Activated naive CD8-positive, alpha-beta T cell treated with anti-CD3 and anti-CD28 coated beads, Interleukin-2, amount 50 U/mL, for 24 hours (primary cell): ENCODE results near the gene EML6.

Experiments used
- ATAC-seq: fragments of 150-1000 bp; cut with Tn5 transposase; one replicate; pipeline ENCODE4 v1.10.0; 2021
- DNase-seq: peaks from one replicate; pipeline ENCODE4 v3.0.0; 2021
- H3K27ac Mint-ChIP-seq: one replicate; pipeline ENCODE4 v1.8.0; 2021; ENCODE audit warnings: mild to moderate bottlenecking, mixed read lengths
- H3K27me3 Mint-ChIP-seq: one replicate; pipeline ENCODE4 v1.8.0; 2021; ENCODE audit warnings: mixed read lengths
- H3K36me3 Mint-ChIP-seq: one replicate; pipeline ENCODE4 v1.8.0; 2021; ENCODE audit warnings: low read depth, mixed read lengths
- H3K4me1 Mint-ChIP-seq: one replicate; pipeline ENCODE4 v1.8.0; 2021; ENCODE audit warnings: mixed read lengths
- H3K4me3 Mint-ChIP-seq: one replicate; pipeline ENCODE4 v1.8.0; 2021; ENCODE audit warnings: mild to moderate bottlenecking, moderate library complexity, mixed read lengths
- H3K9me3 Mint-ChIP-seq: one replicate; pipeline ENCODE4 v1.8.0; 2021; ENCODE audit warnings: mixed read lengths

The EML6 gene

DNA sequence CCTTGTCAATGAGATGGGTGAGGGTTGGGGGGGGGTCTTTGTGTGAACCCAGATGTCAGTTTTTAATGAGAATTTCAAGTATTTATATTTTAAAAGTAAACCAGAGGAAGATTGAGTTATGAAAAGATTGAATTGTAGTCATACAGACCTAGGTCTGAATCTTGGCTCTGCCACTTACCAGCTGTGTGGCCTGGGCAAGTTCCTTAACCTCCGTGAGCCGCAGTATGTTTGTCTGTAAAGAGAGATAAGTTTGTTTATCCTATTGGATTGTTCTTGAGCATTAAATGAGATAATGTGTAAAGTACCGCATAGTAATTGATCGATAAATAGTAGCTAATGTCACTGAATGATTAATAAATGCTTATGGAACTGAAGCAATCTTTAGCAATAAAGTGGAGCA, 63.8 kb downstream of the EML6 start:
- ATAC-seq: no peak
- H3K4me3 Mint-ChIP-seq: no peak overlapping the region
- H3K27me3 Mint-ChIP-seq: peaks cover 2% of the 10 kb centered on the region
- no peak for DNase-seq
- H3K27ac Mint-ChIP-seq: no peak overlapping the region
- H3K4me1 Mint-ChIP-seq: no peaks in the 10 kb centered on the region
- no peaks in the 10 kb centered on the region for H3K36me3 Mint-ChIP-seq
- H3K9me3 Mint-ChIP-seq: no peaks in the 10 kb centered on the region

DNA sequence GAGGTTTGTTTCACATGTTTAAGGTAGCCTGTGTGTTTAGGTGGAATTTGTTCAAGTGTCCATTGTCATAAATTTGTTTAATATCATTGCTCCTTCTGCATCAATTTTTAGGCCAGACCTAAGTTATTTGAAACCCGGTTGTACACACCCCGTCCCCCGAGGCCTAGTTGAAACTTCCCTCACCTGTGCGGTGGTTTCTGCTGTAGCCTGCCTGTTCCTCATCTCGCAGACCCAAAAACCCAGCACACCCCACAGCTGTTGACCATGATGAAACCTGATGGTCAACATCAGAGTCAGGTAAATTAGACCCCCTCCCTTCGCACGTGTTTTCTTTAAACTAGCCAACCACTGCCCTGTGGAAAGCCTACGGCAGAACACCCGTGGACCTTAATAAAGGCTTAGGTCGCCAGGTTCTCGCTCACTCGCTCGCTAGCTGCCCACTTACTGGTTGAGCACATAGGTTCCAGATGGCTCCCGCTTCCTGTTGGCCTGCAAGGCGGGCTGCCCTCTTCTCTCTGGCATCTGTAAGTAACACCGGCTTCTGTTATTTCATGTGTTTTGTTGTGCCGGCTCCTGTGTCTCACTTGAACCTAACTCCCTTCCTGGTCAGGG, 64.4 kb downstream of the EML6 start:
- no peak for ATAC-seq
- no peaks in the 10 kb centered on the region for H3K4me1 Mint-ChIP-seq
- no peak overlapping the region for H3K4me3 Mint-ChIP-seq
- H3K36me3 Mint-ChIP-seq: no peaks in the 10 kb centered on the region
- DNase-seq: no peak
- H3K9me3 Mint-ChIP-seq: no peaks in the 10 kb centered on the region
- no peak overlapping the region for H3K27ac Mint-ChIP-seq
- H3K27me3 Mint-ChIP-seq: peaks cover 2% of the 10 kb centered on the region

DNA sequence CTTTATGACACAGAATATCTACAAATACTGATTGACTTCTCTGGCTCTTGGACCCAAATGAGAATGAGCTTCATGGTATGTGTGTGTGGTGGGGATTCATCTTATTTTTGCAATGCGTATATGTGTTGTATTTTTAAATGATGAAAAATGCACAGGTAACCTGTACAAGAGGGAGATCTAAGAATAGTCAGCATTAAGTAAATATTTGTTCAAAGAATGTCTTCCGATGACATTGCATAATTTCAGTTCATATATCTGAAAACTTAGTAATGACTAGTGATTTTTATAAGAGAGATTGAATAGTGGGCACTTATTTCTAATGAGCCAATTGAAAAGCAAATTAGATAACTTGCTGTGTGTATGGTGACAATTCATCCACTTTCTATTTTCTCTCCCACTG, 66.4 kb downstream of the EML6 start:
- H3K4me1 Mint-ChIP-seq: no peaks in the 10 kb centered on the region
- H3K4me3 Mint-ChIP-seq: no peak overlapping the region
- no peaks in the 10 kb centered on the region for H3K36me3 Mint-ChIP-seq
- H3K27ac Mint-ChIP-seq: no peak overlapping the region
- H3K9me3 Mint-ChIP-seq: no peaks in the 10 kb centered on the region
- DNase-seq: no peak
- H3K27me3 Mint-ChIP-seq: peaks cover 2% of the 10 kb centered on the region
- ATAC-seq: no peak

DNA sequence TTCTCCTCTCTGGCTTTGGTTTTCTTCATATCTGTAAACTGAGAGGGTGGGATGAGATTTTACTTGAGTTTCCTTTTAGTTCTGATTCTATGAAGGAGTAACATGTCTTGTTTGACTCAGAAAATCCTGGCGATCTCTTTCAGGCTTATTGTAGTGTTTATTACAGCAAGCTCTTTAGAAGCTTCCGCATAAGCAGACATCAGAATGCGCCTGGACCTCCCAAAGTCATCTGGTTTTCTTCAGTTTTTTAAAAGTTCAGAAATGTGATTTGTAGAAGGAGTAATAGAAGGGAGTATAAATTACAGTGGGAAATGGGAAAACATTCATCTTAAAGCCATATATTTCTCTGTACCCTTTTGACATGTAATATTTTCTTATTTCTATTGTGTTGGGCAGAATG, 68.4 kb downstream of the EML6 start:
- no peaks in the 10 kb centered on the region for H3K36me3 Mint-ChIP-seq

DNA sequence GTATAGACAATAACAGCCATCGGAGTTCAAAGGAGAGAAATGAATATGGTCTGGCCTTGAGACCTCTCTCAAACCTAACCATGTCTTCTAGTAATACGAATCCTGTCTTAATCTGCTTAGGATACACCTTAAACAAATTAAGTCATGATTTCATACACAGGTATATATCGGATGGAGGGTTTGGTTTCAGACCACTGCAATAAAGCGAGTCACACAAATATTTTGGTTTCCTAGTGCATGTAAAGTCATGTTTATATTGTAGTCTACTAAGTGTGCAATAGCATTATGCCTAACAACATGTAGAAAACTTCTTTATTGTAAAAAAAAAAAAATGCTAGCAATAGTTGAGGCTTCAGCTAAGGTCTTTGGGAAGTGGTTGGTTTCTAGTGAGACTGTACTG, 73.8 kb downstream of the EML6 start:
- no peak for DNase-seq
- H3K9me3 Mint-ChIP-seq: no peaks in the 10 kb centered on the region
- no peaks in the 10 kb centered on the region for H3K4me1 Mint-ChIP-seq
- no peak for ATAC-seq
- H3K27me3 Mint-ChIP-seq: peaks cover 3% of the 10 kb centered on the region
- no peak overlapping the region for H3K4me3 Mint-ChIP-seq
- no peak overlapping the region for H3K27ac Mint-ChIP-seq
- H3K36me3 Mint-ChIP-seq: no peaks in the 10 kb centered on the region

More for the DNA sequence above, 68.4 kb downstream of the EML6 start:
- Mint-ChIP-seq H3K4me1 (no peaks in the 10 kb centered on the region), H3K27ac (no peak overlapping the region), H3K4me3 (no peak overlapping the region), H3K27me3 (peaks cover under 1% of the 10 kb centered on the region), H3K9me3 (no peaks in the 10 kb centered on the region)
- DNase-seq (no peak), ATAC-seq (no peak)

DNA sequence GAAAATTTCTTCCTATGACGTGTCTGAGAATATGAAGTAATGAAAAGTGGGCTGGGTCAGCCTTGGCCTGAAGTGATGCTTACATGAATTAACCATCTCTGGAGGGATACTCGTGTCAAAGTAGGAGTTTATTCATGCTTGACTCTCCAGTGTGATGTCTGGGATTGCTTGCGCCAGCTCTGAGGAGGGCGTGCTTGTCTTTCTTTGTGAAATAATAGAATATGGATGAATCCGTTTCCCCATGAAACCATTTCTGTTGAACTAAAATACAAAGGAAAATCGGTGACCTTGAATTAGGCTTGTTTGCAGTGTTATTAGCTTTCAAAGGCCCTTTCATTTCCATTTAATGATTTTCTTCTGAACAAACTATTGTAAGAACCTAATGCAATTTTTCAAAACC, 77.9 kb downstream of the EML6 start:
- ATAC-seq (no peak), DNase-seq (no peak)
- Mint-ChIP-seq H3K9me3 (peaks cover 4% of the 10 kb centered on the region), H3K4me3 (no peak overlapping the region), H3K36me3 (no peaks in the 10 kb centered on the region), H3K27me3 (peaks cover 3% of the 10 kb centered on the region), H3K4me1 (no peaks in the 10 kb centered on the region), H3K27ac (no peak overlapping the region)

DNA sequence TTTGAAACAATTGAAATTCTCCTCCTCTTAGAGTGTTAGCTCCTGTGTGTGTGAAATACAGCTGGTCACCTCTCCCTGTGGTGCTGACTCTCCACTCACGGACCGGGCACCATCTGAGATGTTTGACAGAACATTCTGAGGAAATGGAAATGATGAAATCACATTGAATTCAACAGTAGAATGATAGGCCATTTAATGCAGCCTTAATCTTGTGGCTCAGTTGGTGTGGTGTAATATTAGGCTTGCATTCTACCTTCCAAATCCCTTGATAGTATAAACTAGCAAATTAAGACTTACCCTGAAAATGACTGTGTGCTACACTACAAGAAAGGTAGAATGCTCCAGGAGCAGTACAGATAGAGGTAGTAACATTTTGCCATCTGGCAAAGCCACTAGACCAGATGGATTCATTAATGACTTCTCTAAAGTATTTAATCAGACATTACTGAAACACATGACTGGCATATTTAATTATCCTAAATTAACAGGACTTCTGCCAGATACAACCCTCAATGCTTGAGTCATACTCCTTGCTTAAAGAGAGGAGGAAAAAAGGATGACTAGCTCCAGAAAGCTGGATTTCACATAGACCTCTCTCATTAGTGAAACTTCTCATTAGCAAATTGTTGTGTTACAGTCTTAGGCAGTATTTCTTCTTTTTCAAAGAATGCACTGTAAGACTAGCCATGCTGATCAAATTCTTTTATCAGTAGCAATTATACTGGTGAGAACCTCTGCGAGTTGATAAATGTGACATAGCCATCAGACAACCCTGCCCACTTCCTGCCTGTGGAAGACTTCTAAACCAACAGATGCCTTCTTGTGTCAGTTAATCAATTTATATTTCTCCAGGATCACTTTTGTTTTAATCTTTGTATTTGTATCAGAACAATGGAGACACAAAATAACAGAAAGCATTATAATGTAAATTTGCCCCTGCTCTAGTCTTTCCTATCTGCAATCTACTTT, 80.6 kb downstream of the EML6 start:
- Mint-ChIP-seq H3K27me3 (peaks cover 3% of the 10 kb centered on the region), H3K27ac (no peak overlapping the region), H3K9me3 (peaks cover 4% of the 10 kb centered on the region), H3K4me3 (no peak overlapping the region), H3K36me3 (no peaks in the 10 kb centered on the region), H3K4me1 (no peaks in the 10 kb centered on the region)
- no peak for ATAC-seq
- no peak for DNase-seq

DNA sequence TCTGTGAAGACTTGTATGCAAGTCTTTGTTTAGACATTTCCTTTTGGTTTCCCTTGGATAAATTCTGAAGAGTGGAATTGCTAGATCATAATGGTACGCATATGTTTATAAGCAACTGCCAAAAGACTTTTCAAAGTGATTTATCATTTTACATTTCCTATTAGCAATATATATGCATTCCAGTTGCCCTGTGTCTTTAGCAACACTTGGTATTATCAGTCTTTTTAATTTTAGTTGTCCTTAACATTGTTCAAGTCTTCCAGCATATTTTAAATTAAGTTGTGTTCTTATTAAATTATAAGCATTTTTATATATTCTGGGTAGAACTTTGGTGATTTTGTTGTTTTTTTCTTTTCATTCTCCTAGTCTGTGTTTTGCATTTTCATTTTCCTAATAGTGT, 81.8 kb downstream of the EML6 start:
- H3K27me3 Mint-ChIP-seq: peaks cover 5% of the 10 kb centered on the region
- no peak for DNase-seq

DNA sequence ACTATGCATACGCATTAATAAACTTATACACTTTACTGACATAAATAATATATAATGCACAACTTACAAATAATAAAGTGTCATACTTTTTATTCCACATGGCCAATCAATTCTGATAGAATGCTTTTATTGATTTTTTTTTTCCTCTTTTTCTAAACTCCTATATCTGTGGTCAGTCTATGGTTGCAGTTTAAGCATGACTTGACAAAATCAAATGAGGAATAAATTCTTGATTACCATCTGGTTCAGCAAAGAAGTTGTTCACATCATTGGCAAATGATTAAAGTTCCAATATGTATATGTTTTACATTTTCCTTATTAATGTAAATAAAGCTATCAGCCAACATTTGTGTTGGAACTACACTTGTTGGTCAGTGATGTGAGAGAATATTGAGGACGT, 83.5 kb downstream of the EML6 start:
- DNase-seq (no peak), ATAC-seq (no peak)
- Mint-ChIP-seq H3K9me3 (peaks cover 4% of the 10 kb centered on the region), H3K4me1 (no peaks in the 10 kb centered on the region), H3K36me3 (no peaks in the 10 kb centered on the region), H3K4me3 (no peak overlapping the region), H3K27me3 (peaks cover 5% of the 10 kb centered on the region), H3K27ac (no peak overlapping the region)

More for the DNA sequence above, 81.8 kb downstream of the EML6 start:
- Mint-ChIP-seq H3K36me3 (no peaks in the 10 kb centered on the region), H3K4me3 (no peak overlapping the region), H3K9me3 (peaks cover 4% of the 10 kb centered on the region), H3K4me1 (no peaks in the 10 kb centered on the region), H3K27ac (no peak overlapping the region)
- no peak for ATAC-seq

DNA sequence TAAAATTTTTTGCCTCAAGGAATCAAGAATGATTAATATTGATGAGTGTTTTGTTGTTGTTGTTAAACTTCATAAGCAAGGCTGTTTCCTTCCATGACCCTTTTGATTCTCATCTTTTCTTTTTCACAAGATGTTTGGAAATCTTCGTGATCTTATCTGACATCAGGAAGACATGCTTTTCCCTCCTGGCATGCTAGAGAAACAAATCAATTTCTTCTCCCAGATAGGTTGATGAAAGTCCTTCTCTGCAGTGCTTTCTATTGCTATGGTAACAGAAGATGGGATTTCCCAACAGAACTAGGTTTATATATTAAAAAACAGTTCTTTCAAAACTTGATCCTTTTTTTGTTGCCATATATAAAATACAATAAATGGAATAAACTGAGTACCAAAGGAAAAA, 85.2 kb downstream of the EML6 start:
- no peaks in the 10 kb centered on the region for H3K36me3 Mint-ChIP-seq
- peaks cover 4% of the 10 kb centered on the region for H3K9me3 Mint-ChIP-seq
- no peaks in the 10 kb centered on the region for H3K4me1 Mint-ChIP-seq
- H3K4me3 Mint-ChIP-seq: no peak overlapping the region
- DNase-seq: no peak
- peaks cover 5% of the 10 kb centered on the region for H3K27me3 Mint-ChIP-seq
- ATAC-seq: no peak
- no peak overlapping the region for H3K27ac Mint-ChIP-seq

DNA sequence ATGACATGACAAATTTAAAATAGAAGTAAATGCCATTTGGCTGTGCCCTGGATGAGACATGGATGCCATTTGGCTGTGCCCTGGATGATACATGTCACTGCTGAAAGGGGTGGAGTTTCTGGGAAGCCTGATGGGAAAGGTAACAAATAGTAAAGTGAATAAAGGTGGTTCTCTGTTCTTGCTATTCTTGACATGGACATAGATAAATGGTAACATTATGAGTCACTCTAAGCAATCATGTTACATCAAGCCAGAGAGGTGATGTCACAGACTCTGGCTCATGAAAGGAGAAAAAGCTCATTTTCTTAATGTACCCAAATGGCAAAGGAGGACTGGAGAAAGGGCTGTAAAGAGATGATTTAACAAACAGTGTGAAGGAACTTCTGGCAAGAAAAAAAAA, 86.4 kb downstream of the EML6 start:
- Mint-ChIP-seq H3K27me3 (peaks cover 5% of the 10 kb centered on the region), H3K36me3 (no peaks in the 10 kb centered on the region), H3K4me1 (no peaks in the 10 kb centered on the region), H3K27ac (no peak overlapping the region), H3K4me3 (no peak overlapping the region), H3K9me3 (peaks cover 4% of the 10 kb centered on the region)
- no peak for ATAC-seq
- DNase-seq: no peak

DNA sequence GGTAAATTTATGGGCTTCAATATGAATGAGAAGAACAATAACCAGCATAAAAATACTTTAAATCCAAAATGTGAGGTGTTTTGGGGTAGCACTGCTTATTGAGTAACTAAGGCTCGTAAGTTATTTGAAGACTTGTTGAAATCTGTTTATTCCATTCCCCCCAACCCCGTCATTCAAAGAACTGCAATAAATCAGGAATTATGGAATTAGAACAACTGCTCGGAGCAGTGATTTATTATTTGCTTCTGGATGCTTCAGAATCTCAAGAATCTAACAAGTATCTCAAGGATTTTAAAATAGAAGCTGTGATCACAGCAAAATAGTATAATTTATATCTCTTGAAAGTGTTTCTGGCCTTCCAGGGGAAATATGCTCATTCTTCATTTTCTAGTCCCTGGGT, 86.8 kb downstream of the EML6 start:
- Mint-ChIP-seq H3K4me1 (no peaks in the 10 kb centered on the region), H3K27me3 (peaks cover 5% of the 10 kb centered on the region), H3K4me3 (no peak overlapping the region), H3K36me3 (no peaks in the 10 kb centered on the region), H3K9me3 (peaks cover 4% of the 10 kb centered on the region), H3K27ac (no peak overlapping the region)
- no peak for DNase-seq
- no peak for ATAC-seq

DNA sequence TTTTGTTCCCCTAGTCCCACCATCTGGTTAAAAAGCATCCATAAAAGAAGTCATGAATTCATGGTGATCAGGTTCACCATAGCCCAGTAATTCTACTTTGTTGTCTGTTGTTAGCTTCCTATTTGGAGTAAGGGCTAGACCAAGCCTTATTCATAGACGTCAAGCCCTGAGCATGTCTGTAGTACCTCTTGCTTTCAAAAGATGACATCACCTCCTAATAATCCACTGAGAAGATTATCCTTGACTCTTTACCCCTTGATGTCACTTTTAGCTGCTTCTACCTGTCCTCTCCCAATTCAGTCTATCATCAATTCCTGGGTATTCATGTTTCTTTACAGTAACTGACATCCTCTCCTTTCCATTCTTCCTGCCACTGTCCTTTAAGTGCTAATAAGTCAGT, 90.1 kb downstream of the EML6 start:
- no peak for DNase-seq
- ATAC-seq: no peak
- peaks cover 5% of the 10 kb centered on the region for H3K27me3 Mint-ChIP-seq
- no peak overlapping the region for H3K27ac Mint-ChIP-seq
- no peak overlapping the region for H3K4me3 Mint-ChIP-seq
- no peaks in the 10 kb centered on the region for H3K4me1 Mint-ChIP-seq
- H3K9me3 Mint-ChIP-seq: no peaks in the 10 kb centered on the region
- no peaks in the 10 kb centered on the region for H3K36me3 Mint-ChIP-seq

DNA sequence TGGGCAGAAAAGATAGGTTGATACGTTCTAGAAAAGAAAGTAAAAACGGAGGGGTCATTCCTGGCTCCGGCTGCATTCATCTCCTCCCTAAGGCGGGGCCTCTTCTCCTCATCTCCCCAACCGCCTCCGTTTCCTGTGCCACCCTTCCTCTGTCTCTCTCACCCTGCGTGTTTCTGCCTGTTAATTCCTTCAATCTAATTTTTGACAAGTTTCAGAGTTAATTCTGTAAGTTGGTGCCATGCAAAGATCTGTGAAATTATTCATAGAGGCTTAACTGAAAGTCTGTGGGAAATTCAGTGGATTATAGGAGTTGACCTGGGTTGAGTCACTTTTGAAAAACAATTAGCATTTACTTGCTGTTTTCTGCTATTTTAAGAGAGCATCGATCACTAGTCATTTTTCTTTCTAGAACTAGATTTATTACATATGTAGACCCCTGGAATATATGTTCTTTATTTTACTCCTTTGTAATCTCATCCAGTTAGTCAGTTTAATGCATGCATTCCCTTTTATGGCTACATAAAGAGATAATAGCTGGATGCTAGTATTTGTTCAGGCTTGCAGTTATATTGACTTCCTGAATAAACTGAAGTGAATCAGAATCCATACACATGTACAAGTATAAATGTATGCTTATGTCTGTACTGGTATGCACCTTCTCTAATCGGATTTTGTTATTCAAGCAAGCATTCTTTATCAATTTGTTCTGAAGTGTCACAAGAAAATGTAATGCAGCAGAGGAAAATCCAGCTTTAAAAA, 91.1 kb downstream of the EML6 start:
- Mint-ChIP-seq H3K27ac (no peak overlapping the region), H3K4me1 (no peaks in the 10 kb centered on the region), H3K27me3 (peaks cover 5% of the 10 kb centered on the region), H3K9me3 (no peaks in the 10 kb centered on the region), H3K4me3 (no peak overlapping the region), H3K36me3 (no peaks in the 10 kb centered on the region)
- no peak for ATAC-seq
- DNase-seq: no peak

DNA sequence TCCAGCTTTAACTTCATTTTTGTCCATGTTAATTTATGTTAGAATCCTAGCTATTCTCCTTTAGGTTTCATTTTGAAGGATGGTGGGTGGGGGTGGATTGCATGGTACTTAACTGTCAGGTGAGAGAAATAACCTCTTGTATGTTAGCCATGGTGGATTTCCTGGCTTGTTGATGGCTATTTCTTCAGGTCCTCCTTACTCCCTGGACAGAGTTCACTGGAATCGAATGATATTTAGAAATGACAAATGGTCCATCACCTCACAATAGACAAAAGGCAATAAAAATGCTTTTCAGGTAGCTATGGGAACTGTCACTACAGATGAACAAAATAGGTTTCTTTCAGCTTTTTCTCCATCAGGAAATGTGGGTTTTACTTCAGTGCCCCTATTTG, 91.7 kb downstream of the EML6 start:
- no peak overlapping the region for H3K4me3 Mint-ChIP-seq
- H3K4me1 Mint-ChIP-seq: no peaks in the 10 kb centered on the region
- no peak overlapping the region for H3K27ac Mint-ChIP-seq
- ATAC-seq (no peak), DNase-seq (no peak)
- H3K9me3 Mint-ChIP-seq: no peaks in the 10 kb centered on the region
- H3K27me3 Mint-ChIP-seq: no peaks in the 10 kb centered on the region
- H3K36me3 Mint-ChIP-seq: no peaks in the 10 kb centered on the region
